GM12878 (cell line): ENCODE measurements around the gene RIPOR3. TPM values are rescaled to one million over a fixed set of nuclear protein-coding genes. Genes with fewer than 3 reads are reported as not detected.
A peak's percentile ranks its signal among the peaks of the same experiment; 100 is the strongest.

Experiments used
- ATAC-seq: fragments of 200-7000 bp; cut with Tn5 transposase; 3 replicates; pipeline ENCODE4 v1.9.1; 2020; ENCODE audit warnings: mild to moderate bottlenecking, moderate library complexity
- BruUV-seq: library from RNA; stranded (reverse); fragments of 400-500 nt; replicated peaks from 2 replicates; lab custom pipeline; 2021; lab: Mats Ljungman, UMichigan
- CTCF ChIA-PET: fragments of 300-600 bp; sonication (Branson Sonifier 250); formaldehyde crosslinking; extraction: SDS; loops from one replicate; lab custom pipeline; 2021; ENCODE audit warnings: inconsistent platforms; lab: Yijun Ruan, JAX
- POLR2A ChIA-PET: fragments of 350-600 bp; formaldehyde crosslinking; extraction: SDS; loops from one replicate; lab custom pipeline; 2021; ENCODE audit warnings: inconsistent platforms; lab: Charles Lee
- RAD21 ChIA-PET: fragments of 300-600 bp; sonication (Branson Sonifier 250); formaldehyde crosslinking; loops from one replicate; lab custom pipeline; 2023; ENCODE audit warnings: antibody characterized with exemption; ENCODE audit not compliant: unreplicated experiment; lab: Charles Lee
- SMC1A ChIA-PET: fragments of 300-600 bp; sonication (Branson Sonifier 250); formaldehyde crosslinking; loops from one replicate; lab custom pipeline; 2023; ENCODE audit not compliant: unreplicated experiment, uncharacterized antibody; lab: Charles Lee
- DNase-seq: peaks from one replicate; pipeline ENCODE4 v3.0.0-alpha.2; 2011; ENCODE audit warnings: low read depth, low spot score
- FAIRE-seq: peaks from 3 replicates; lab custom pipeline; 2011; peaks lifted over from hg19 to GRCh38; lab: Jason Lieb, UNC
- H2AFZ ChIP-seq: 2 replicates; pipeline ENCODE4 v1.6.0; 2011; ENCODE audit warnings: low read depth, low read length, control low read depth; ENCODE audit not compliant: control insufficient read depth
- H3K27ac ChIP-seq: 2 replicates; pipeline ENCODE4 v1.5.1; 2011; ENCODE audit warnings: control low read depth; ENCODE audit not compliant: control insufficient read depth, insufficient read depth
- H3K27me3 ChIP-seq, 2 experiments: replicated peaks in 1 of 2; 2 replicates each; pipeline versions ENCODE4 v1.6.0 to v1.6.1; 2011; ENCODE audit warnings: low read length in 1 of 2; ENCODE audit not compliant: control insufficient read depth in 2 of 2, insufficient read depth in 2 of 2
- H3K36me3 ChIP-seq, 2 experiments: 2 replicates each; pipeline ENCODE4 v1.5.1; 2011; ENCODE audit warnings: low read length in 1 of 2; ENCODE audit not compliant: control insufficient read depth in 2 of 2, insufficient read depth in 2 of 2
- H3K4me1 ChIP-seq: 2 replicates; pipeline ENCODE4 v1.6.1; 2011; ENCODE audit warnings: mild to moderate bottlenecking, low read length, moderate library complexity, mixed read lengths; ENCODE audit not compliant: control insufficient read depth, insufficient read depth
- H3K4me2 ChIP-seq: 2 replicates; pipeline ENCODE4 v1.6.0; 2011; ENCODE audit warnings: control low read depth; ENCODE audit not compliant: control insufficient read depth, insufficient read depth
- H3K4me3 ChIP-seq: fragments of 200-600 bp; sonication (generic); 2 replicates; pipeline ENCODE4 v1.5.1; 2016
- H3K79me2 ChIP-seq: 2 replicates; pipeline ENCODE4 v1.6.0; 2011; ENCODE audit warnings: low read length; ENCODE audit not compliant: control insufficient read depth, insufficient read depth
- H3K9ac ChIP-seq: 2 replicates; pipeline ENCODE4 v1.8.0; 2011; ENCODE audit warnings: low read length, control low read depth, mixed read lengths; ENCODE audit not compliant: control insufficient read depth, insufficient read depth
- H3K9me3 ChIP-seq: replicated peaks from 3 replicates; pipeline ENCODE4 v1.5.1; 2011; ENCODE audit warnings: mild to moderate bottlenecking, low read length; ENCODE audit not compliant: control insufficient read depth, insufficient read depth
- H4K20me1 ChIP-seq: 2 replicates; pipeline ENCODE4 v1.6.0; 2011; ENCODE audit not compliant: control insufficient read depth, insufficient read depth
- CEBPB ChIP-seq, 2 experiments: fragments of 150-350 bp in 1 of 2; IDR thresholded peaks; 2 replicates each; pipeline ENCODE4 v1.6.1; 2012 to 2014; ENCODE audit warnings: low read depth in 2 of 2, low read length in 2 of 2, borderline replicate concordance in 1 of 2, inconsistent platforms in 1 of 2
- CREB1 ChIP-seq: IDR thresholded peaks from 2 replicates; pipeline ENCODE4 v1.6.1; 2012; ENCODE audit warnings: low read depth, mild to moderate bottlenecking, inconsistent platforms
- EZH2 ChIP-seq: IDR thresholded peaks from 2 replicates; pipeline ENCODE4 v1.6.1; 2012; ENCODE audit warnings: low read depth, mild to moderate bottlenecking, control low read depth, inconsistent platforms, low read length, borderline replicate concordance; ENCODE audit not compliant: control insufficient read depth
- FOXM1 ChIP-seq: IDR thresholded peaks from 2 replicates; pipeline ENCODE4 v1.6.1; 2012; ENCODE audit warnings: low read depth, mild to moderate bottlenecking, inconsistent platforms, low read length, moderate library complexity
- POLR2A ChIP-seq: IDR thresholded peaks from 2 replicates; pipeline ENCODE4 v1.6.1; 2011; ENCODE audit warnings: low read depth, mild to moderate bottlenecking, low read length
- POU2F2 ChIP-seq: IDR thresholded peaks from 3 replicates; pipeline ENCODE4 v1.6.1; 2011; ENCODE audit warnings: low read depth, mild to moderate bottlenecking, low read length, borderline replicate concordance
- RCOR1 ChIP-seq: conservative IDR thresholded peaks from 2 replicates; pipeline ENCODE4 v1.6.1; 2012; ENCODE audit warnings: low read depth, low read length, improper control_type of control experiment
- SUZ12 ChIP-seq: fragments of 200-600 bp; sonication (generic); IDR thresholded peaks from one replicate; pipeline ENCODE4 v1.6.1; 2018; ENCODE audit warnings: antibody characterized with exemption, mild to moderate bottlenecking; ENCODE audit not compliant: unreplicated experiment
- WGBS: methylation state at CpG from one replicate; pipeline ENCODE4 v1.1.6; 2016; ENCODE audit warnings: low lambda C conversion rate; ENCODE audit not compliant: insufficient replicate concordance, insufficient coverage; ENCODE audit errors: missing lambda C conversion rate; 5-methylcytosine and 5-hydroxymethylcytosine counted together
- in situ Hi-C: fragments of 300-500 bp; cut with MboI; formaldehyde crosslinking; loops from 9 replicates; pipeline ENCODE4 v1.14.3; 2018; ENCODE audit warnings: mixed read lengths
- intact Hi-C: fragments of 100-400 bp; cut with micrococcal nuclease; formaldehyde crosslinking; loops from one replicate; pipeline ENCODE4 v1.14.2; 2022; ENCODE audit not compliant: unreplicated experiment
- polyA plus RNA-seq, 11 experiments: library from polyadenylated mRNA; depleted of rRNA in 4 of 11; unstranded in 6 of 11; stranded (reverse) in 5 of 11; fragments of >200 nt; fragmentation: Nextera tagmentation in 4 of 11; fragmentation: Illumina TruSeq in 1 of 11; extraction: Ambion mirVana in 4 of 11; extraction: Trizol in 1 of 11; gene quantifications; 1 replicate in 1 of 11; 2 replicates in 10 of 11; pipeline versions ENCODE4 v1.2.1 to v1.2.3, GENCODE V29; 2011 to 2016; ENCODE audit warnings: inconsistent platforms in 2 of 11, missing spikeins in 2 of 11, low read depth in 1 of 11
- total RNA-seq, 4 experiments: library from RNA; depleted of rRNA in 3 of 4; stranded (reverse); fragments of >200 nt in 3 of 4; fragmentation: Illumina TruSeq in 1 of 4; extraction: Trizol in 1 of 4; gene quantifications; 2 replicates each; pipeline versions ENCODE4 v1.2.1 to v1.2.3, GENCODE V29; 2013 to 2021

RIPOR3 gene
- total and polyA plus RNA-seq, 10 of the 15 experiments (the other 5 are each of a cell fraction or from before 2014, with no cell fraction given): 0.04 to 0.55 (median 0.12) TPM; not detected in 6

DNA sequence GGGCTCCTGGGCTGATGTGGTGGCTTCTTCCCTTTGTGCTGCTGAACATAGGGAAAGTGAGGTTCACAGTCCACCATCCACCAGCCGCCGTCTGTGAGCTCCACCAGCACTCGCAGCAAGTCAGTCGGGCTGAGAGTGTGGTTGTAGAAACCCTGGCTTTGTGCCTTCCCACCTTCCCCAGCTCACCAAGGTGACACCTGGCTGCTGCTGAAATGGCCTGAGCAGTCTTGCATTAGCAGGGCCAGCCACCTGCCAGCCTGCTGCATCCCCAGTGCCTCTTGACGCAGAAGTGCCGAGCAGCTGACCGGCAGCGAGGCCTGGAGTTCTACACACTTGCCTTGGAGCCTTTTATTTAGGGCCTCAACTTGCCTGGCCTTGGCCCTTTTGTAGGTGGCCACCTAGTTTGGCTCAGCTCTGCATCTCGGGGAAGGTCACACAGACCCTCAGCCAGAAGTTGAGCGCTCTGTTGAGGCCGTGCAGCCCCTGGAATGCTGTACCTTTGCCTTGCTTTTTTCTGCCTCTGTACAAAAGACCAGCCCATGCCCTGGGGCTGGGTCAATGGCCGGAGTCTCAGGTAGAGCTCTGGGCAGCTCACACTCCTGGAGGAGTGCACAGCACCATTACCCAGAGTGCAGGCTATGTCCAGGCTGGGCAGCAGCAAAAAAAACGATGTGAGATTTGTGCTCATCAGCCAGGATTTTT lies 104.7 kb downstream of the RIPOR3 start:
- SMC1A ChIA-PET: interaction anchor here (1.0 kb wide), 1 partner anchor 82 kb away, joined by 3 read pairs; no protein-coding TSS in a partner anchor
- Histone ChIP-seq H3K4me2 (no peak overlapping the region), H3K4me1 (no peaks in the 10 kb centered on the region), H3K27ac (no peak overlapping the region), H3K4me3 (no peak overlapping the region), H2AFZ (no peak overlapping the region), H3K79me2 (no peaks in the 10 kb centered on the region), H3K36me3 (peaks cover 30 to 44% of the 10 kb centered on the region in 2 experiments), H3K9me3 (no peaks in the 10 kb centered on the region), H3K27me3 (no peaks in the 10 kb centered on the region), H3K9ac (no peak overlapping the region), H4K20me1 (no peaks in the 10 kb centered on the region)
- CTCF ChIA-PET: interaction anchor here (0.6 to 5.8 kb wide), 8 partner anchors 75 to 474 kb away, joined by 3 to 36 read pairs (median 3); partner anchors contain the start of gene PTPN1
- TF ChIP-seq CEBPB (IDR thresholded peaks at IDR 0.05; ENCODE audit: borderline replicate concordance in 1 of 2, low read depth in 2 of 2, low read length in 2 of 2) (no peak), POLR2A (peak; percentile 67)
- no TSS peak for BruUV-seq
- 98% methylated on average over 13 of the region's 13 CpGs for WGBS
- in situ Hi-C loops: no loop called here
- RAD21 ChIA-PET: no interaction called here
- intact Hi-C loops: no loop called here
- POLR2A ChIA-PET: no interaction called here
- no peak for ATAC-seq
- no peak for DNase-seq
- FAIRE-seq: no peak

DNA sequence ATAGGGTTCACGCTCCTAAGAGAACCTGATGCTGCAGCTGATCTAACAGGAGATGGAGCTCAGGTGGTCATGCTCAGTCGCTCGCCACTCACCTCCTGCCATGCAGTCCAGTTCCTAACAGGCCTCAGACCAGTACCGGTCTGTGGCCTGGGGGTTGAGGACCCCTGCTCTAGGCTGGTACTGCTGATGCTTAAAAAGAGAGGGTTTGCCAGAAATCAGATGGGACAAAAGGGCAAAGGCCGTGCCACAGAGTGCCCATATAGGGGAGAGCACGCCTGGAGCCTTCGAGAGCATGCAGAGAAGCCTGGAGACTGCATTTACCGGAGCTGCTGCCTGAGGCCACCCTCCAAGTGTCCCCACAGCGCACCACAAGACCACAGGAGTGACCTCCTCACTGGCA lies 105.7 kb downstream of the RIPOR3 start:
- SMC1A ChIA-PET: interaction anchor here (0.8 kb wide), 1 partner anchor 10 kb away, joined by 3 read pairs; no protein-coding TSS in a partner anchor
- FAIRE-seq (no peak), ATAC-seq (no peak), DNase-seq (no peak)
- intact Hi-C loops: no loop called here
- Histone ChIP-seq H3K27me3 (no peaks in the 10 kb centered on the region), H3K27ac (no peak overlapping the region), H3K79me2 (no peaks in the 10 kb centered on the region), H3K4me2 (no peak overlapping the region), H3K9ac (no peak overlapping the region), H4K20me1 (no peaks in the 10 kb centered on the region), H3K9me3 (no peaks in the 10 kb centered on the region), H3K4me1 (no peaks in the 10 kb centered on the region), H2AFZ (no peak overlapping the region), H3K36me3 (peaks cover 34 to 53% of the 10 kb centered on the region in 2 experiments), H3K4me3 (no peak overlapping the region)
- POLR2A ChIA-PET: no interaction called here
- BruUV-seq: no TSS peak
- in situ Hi-C loops: no loop called here
- CTCF ChIA-PET: interaction anchor here (0.8 to 5.8 kb wide), 5 partner anchors 12 to 165 kb away, joined by 3 to 36 read pairs (median 3); no protein-coding TSS in a partner anchor
- WGBS: 84% methylated on average over 9 of the region's 9 CpGs
- TF ChIP-seq RCOR1 (no peak), SUZ12 (no peak), CREB1 (no peak), POU2F2 (no peak), EZH2 (no peak), FOXM1 (no peak)
- RAD21 ChIA-PET: interaction anchor here (0.6 kb wide), 1 partner anchor 107 kb away, joined by 3 read pairs; no protein-coding TSS in a partner anchor
